AG04449 (cell line): Measurements from ENCODE around the gene IL19.

Source experiments
- CTCF ChIA-PET: fragments of 350-600 bp; formaldehyde crosslinking; extraction: SDS; loops from one replicate; lab custom pipeline; 2021; ENCODE audit warnings: antibody characterized with exemption; lab: Yijun Ruan, JAX
- POLR2A ChIA-PET: fragments of 400-600, 350-600 bp; formaldehyde crosslinking; extraction: SDS; loops from one replicate; lab custom pipeline; 2020; ENCODE audit warnings: antibody characterized with exemption, inconsistent platforms; lab: Yijun Ruan, JAX
- DNase-seq: peaks from one replicate; pipeline ENCODE4 v3.0.0-alpha.2; 2010; ENCODE audit warnings: low read depth, low spot score
- H3K4me3 ChIP-seq: 2 replicates; pipeline ENCODE4 v1.5.1; 2011; ENCODE audit warnings: low read depth, mild to moderate bottlenecking, control low read depth, low read length
- CTCF ChIP-seq: IDR thresholded peaks from one replicate; pipeline ENCODE4 v1.5.1; 2011; ENCODE audit warnings: mild to moderate bottlenecking, moderate library complexity, low read length, control low read depth, inconsistent platforms; ENCODE audit not compliant: insufficient read depth; ENCODE audit errors: missing control alignments

The IL19 gene

GRCh38 chr1:206829875-206830274, 59.3 kb downstream of the IL19 start:
- ChIA-PET POLR2A (no interaction called here), CTCF (interaction anchor here (1.1 to 1.2 kb wide), 2 partner anchors 16 to 83 kb away, joined by 3 to 4 read pairs; no protein-coding TSS in a partner anchor)
- TF ChIP-seq CTCF: no peak
- no peak overlapping the region for H3K4me3 ChIP-seq
- DNase-seq: no peak

GRCh38 chr1:206831650-206832049, 61.1 kb downstream of the IL19 start:
- H3K4me3 ChIP-seq: no peak overlapping the region
- DNase-seq: no peak
- ChIA-PET CTCF (interaction anchor here (1.0 to 1.7 kb wide), 7 partner anchors 22 to 97 kb away, joined by 3 to 12 read pairs (median 4); no protein-coding TSS in a partner anchor), POLR2A (no interaction called here)
- no peak for TF ChIP-seq CTCF

GRCh38 chr1:206832352-206832880, 61.8 kb downstream of the IL19 start:
- no peak for DNase-seq
- H3K4me3 ChIP-seq: no peak overlapping the region
- TF ChIP-seq CTCF: no peak
- ChIA-PET POLR2A (no interaction called here), CTCF (interaction anchor here (1.3 to 1.9 kb wide), 6 partner anchors 23 to 150 kb away, joined by 3 to 12 read pairs (median 4); partner anchors contain the start of gene IL20)

GRCh38 chr1:206833106-206833680, 62.6 kb downstream of the IL19 start:
- H3K4me3 ChIP-seq: no peak overlapping the region
- ChIA-PET POLR2A (no interaction called here), CTCF (interaction anchor here (1.2 to 1.9 kb wide), 4 partner anchors 32 to 149 kb away, joined by 3 to 6 read pairs (median 4); partner anchors contain the start of gene IL20)
- DNase-seq: no peak
- no peak for TF ChIP-seq CTCF

GRCh38 chr1:206833801-206834200, 63.2 kb downstream of the IL19 start:
- no peak overlapping the region for H3K4me3 ChIP-seq
- CTCF ChIA-PET: interaction anchor here (1.2 to 1.9 kb wide), 2 partner anchors 79 to 149 kb away, joined by 5 to 6 read pairs; no protein-coding TSS in a partner anchor
- no peak for TF ChIP-seq CTCF
- no peak for DNase-seq
- POLR2A ChIA-PET: interaction anchor here (1.3 kb wide), 1 partner anchor 10 kb away, joined by 4 read pairs; no protein-coding TSS in a partner anchor

- TF ChIP-seq CTCF: no peak
- POLR2A ChIA-PET: interaction anchor here (1.3 kb wide), 1 partner anchor 10 kb away, joined by 4 read pairs; no protein-coding TSS in a partner anchor
- no peak for DNase-seq
- CTCF ChIA-PET: interaction anchor here (1.2 to 2.2 kb wide), 3 partner anchors 24 to 148 kb away, joined by 5 to 8 read pairs (median 6); no protein-coding TSS in a partner anchor
- H3K4me3 ChIP-seq: no peak overlapping the region
Measured at GRCh38 chr1:206834217-206834616, 63.6 kb downstream of the IL19 start.
